ENCODE results near the gene POLR3G.

Gene POLR3G

GRCh38 chr5:90533794-90534193, 59.1 kb downstream of the POLR3G start:
- no peak for DNase-seq (ENCODE audit: low read depth)
- H3K4me3 ChIP-seq (ENCODE audit: low read depth, low read length), result no peak overlapping the region
- TF ChIP-seq, protein P1, sequence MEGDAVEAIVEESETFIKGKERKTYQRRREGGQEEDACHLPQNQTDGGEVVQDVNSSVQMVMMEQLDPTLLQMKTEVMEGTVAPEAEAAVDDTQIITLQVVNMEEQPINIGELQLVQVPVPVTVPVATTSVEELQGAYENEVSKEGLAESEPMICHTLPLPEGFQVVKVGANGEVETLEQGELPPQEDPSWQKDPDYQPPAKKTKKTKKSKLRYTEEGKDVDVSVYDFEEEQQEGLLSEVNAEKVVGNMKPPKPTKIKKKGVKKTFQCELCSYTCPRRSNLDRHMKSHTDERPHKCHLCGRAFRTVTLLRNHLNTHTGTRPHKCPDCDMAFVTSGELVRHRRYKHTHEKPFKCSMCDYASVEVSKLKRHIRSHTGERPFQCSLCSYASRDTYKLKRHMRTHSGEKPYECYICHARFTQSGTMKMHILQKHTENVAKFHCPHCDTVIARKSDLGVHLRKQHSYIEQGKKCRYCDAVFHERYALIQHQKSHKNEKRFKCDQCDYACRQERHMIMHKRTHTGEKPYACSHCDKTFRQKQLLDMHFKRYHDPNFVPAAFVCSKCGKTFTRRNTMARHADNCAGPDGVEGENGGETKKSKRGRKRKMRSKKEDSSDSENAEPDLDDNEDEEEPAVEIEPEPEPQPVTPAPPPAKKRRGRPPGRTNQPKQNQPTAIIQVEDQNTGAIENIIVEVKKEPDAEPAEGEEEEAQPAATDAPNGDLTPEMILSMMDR (IDR thresholded peaks at IDR 0.05; ENCODE audit: control insufficient read depth, extremely low read depth, insufficient read depth), result no peak

- TF ChIP-seq, protein P1 (IDR thresholded peaks at IDR 0.05; ENCODE audit: control insufficient read depth, extremely low read depth, insufficient read depth), result no peak
- peak; percentile 75 for DNase-seq (ENCODE audit: low read depth)
Measured at GRCh38 chr5:90534922-90535321, 60.3 kb downstream of the POLR3G start.

GRCh38 chr5:90542827-90543519, 68.3 kb downstream of the POLR3G start:
- H3K4me3 ChIP-seq (ENCODE audit: low read depth, low read length), result no peak overlapping the region
- TF ChIP-seq, protein P1 (IDR thresholded peaks at IDR 0.05; ENCODE audit: control insufficient read depth, extremely low read depth, insufficient read depth), result no peak
- no peak for DNase-seq (ENCODE audit: low read depth)

More at GRCh38 chr5:90534922-90535321, 60.3 kb downstream of the POLR3G start:
- H3K4me3 ChIP-seq (ENCODE audit: low read depth, low read length), result peak overlapping the region; percentile 17; the same call in 1 of the 2 replicates

GRCh38 chr5:90545511-90545910, 70.8 kb downstream of the POLR3G start:
- DNase-seq (ENCODE audit: low read depth), result no peak
- TF ChIP-seq, protein P1 (IDR thresholded peaks at IDR 0.05; ENCODE audit: control insufficient read depth, extremely low read depth, insufficient read depth), result no peak
- no peak overlapping the region for H3K4me3 ChIP-seq (ENCODE audit: low read depth, low read length)

GRCh38 chr5:90546216-90546837, 71.7 kb downstream of the POLR3G start:
- DNase-seq (ENCODE audit: low read depth), result no peak
- TF ChIP-seq, protein P1 (IDR thresholded peaks at IDR 0.05; ENCODE audit: control insufficient read depth, extremely low read depth, insufficient read depth), result no peak

DNA sequence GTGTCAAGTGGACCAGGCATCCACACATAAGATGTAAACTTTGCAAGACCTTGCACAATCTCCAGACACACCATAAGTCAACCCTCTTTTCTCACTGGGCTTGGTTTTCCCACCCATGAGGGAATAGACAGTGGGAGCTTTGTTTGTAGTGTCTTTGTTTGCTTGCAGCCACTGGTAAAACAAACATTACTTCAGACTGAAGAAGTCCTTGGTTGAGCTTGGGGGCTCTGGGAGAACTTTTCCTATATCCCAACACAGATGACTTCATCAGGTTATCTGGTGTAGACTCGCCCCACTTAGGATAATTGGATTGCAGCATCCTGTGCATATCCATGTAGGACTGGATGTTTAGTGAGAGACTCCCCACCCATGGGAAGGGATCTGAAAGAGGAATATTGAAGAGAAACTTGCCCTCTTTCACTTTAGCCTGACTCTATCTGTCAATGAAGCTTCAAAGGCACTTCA, 72.4 kb downstream of the POLR3G start:
- DNase-seq (ENCODE audit: low read depth), result no peak
- TF ChIP-seq, protein P1 (IDR thresholded peaks at IDR 0.05; ENCODE audit: control insufficient read depth, extremely low read depth, insufficient read depth), result no peak
- H3K4me3 ChIP-seq (ENCODE audit: low read depth, low read length), result no peak overlapping the region

More at GRCh38 chr5:90546216-90546837, 71.7 kb downstream of the POLR3G start:
- no peak overlapping the region for H3K4me3 ChIP-seq (ENCODE audit: low read depth, low read length)
